Activated CD8-positive, alpha-beta memory T cell treated with anti-CD3 and anti-CD28 coated beads, Interleukin-2, amount 50 U/mL, for 1 hour (primary cell): Measurements from ENCODE around the gene EYA2.
"Not testable (repeated sequence)": the region's sequence is repeated elsewhere in the genome, so short reads cannot be mapped to it uniquely, and the experiment has no call there.

Source experiments
- DNase-seq: peaks from one replicate; pipeline ENCODE4 v3.0.0-alpha.2; 2020; ENCODE audit errors: extremely low read depth

The EYA2 gene

DNA sequence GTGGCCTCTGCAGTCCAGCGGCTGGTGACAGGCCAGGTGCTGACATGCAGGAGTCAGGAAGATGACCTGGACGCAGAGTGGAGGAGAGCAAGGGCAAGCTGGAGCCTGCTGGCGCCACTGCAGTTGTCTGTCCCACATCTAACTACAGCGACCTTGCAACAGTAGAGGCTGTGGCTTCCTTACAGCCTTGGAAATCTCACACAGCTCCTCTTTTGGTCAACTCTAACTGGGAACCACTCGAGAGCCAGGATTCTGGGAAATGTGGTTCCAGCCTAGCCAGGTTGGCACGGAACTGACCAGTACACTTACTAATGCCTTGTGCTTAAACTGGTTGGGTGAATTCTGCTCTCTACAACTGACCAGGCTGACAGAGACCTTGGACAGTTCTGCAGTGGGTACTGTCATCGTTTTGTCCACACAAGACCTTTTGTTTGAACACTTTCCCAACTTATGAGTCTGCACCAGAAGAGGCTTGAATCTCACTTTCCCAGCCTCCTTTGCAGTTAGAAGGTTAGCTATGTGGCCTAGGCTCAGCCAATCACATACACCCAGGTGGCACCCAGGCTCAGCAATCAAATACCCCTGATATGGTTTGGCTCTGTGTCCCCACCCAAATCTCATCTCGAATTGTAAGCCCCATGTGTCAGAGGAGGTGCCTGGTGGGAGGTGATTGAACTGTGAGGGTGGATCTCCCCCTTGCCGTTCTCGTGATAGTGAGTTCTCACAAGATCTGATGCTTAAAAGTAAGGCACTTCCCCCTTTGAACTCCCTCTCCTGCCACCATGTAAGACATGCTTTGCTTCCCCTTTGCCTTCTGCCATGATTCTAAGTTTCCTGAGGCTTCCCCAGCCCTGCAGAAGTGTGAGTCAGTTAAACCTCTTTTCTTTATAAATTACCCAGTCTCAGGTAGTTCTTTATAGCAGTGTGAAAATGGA, 308.4 kb downstream of the EYA2 start:
- DNase-seq: no peak

DNA sequence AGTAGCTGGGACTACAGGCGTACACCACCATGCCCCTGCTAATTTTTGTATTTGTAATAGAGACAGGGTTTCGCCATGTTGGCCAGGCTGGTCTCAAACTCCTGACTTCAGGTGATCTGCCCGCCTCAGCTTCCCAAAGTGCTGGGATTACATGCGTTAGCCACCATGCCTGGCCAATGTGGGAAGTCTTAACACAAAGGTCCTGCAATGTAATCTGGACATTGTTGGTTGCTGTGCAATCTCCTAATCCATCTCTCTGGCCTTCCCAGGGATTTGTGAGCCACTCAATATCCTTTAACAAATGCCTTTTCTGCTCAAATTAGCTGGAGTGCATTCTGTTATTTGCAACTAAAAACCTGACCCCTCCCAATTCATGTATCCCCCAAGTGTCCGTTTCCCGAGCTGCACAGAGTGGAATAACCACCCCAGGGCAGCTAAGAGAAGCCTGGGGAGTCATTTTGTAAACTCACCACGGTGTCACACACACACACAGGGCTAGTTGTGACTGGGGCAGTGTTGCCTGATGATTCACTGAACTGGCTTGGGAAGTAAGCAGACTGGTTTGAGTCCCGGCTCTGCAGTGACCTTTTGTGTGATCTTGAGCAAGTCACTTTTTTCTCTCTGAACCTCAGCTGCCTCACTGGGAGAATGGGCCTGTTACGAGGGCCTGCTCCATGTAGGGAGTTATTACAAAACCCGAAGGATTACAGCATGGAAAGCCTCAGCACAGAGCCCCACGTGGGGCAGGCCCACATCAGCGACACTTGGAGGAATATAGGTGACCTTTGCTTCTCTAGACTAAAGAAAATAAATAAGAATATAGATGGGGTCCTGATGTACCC, 309.6 kb downstream of the EYA2 start:
- DNase-seq: no peak

DNA sequence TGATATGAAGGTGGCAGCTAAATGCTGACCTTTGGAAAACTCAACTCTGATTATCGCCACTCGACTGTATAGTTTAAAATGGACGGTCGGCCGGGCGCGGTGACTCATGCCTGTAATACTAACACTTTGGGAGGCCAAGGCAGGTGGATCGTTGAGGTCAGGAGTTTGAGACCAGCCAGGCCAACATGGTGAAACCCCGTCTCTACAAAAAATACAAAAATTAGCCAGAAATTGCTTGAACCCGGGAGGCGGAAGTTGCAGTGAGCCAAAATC, 310.1 kb downstream of the EYA2 start:
- DNase-seq: not testable (repeated sequence)

DNA sequence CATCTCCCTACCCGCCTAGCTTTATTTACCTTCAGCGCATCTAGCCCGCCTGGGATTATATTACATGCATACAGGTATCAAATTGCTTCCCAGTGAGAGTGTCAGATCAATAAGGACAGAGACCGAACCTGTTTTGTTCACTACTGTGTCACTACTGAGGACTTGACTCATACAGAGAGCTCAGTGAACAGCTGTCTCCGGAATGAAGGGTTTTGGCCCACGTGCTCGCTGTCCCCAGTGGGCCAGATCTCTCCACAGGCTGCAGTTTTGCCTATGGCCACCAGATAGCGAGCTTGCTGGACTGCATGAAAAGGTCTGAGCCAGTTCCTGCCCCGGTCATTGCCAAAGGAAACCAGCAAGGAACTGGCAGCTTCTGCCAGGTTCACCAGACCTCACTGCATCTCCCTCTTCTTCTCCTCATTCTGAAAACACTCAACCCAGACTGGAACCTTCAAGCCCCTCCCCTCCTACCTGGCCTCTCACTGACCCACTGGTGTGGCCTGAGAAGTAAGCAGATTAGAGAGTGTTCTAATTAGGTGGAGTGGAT, 311.0 kb downstream of the EYA2 start:
- DNase-seq: no peak

DNA sequence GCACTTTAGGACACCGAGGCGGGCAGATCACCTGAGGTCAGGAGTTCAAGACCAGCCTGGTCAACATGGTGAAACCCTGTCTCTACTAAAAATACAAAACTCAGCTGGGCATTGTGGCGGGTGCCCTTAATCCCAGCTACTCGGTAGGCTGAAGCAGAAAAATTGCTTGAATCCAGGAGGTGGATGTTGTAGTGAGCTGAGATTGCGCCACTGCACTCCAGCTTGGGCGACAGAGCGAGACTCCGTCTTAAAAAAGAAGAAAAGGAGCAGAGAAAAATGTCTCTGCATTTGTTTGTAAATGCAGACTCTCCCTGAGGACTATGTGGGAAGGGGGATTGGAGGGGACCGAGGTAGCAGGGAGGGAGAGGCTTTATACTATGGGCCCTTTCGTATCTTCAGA, 311.9 kb downstream of the EYA2 start:
- not testable (repeated sequence) for DNase-seq

DNA sequence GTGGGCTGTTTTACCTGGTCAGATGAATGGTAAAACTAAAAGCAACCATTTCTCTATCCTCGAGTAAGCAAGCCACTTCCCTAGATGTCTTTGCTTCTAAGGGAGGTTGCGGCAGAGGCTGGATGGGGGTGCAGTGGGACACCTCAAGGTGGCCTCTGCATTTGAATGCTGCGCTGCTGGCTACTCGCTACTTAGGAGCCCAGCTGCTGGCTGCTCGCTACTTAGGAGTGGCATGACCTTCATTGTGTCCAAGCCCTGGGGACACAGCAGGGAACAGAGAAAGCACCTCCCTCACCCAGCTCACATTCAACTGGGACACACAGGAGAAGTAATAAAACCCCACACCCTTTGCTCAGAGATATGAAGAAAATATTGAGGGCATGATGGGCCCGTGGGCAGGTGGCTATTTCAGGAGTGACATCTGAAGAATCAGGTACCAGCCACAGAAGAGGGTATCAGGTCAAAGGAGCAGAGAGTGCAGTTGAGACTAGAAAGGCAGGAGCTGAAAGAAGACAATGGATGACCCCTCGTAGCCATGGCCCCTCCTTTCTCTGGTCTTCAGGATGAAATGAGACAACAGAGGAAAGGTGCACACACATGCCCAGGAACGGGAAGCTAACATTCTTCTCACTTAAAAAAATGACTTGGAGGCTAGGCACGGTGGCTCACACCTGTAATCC, 312.5 kb downstream of the EYA2 start:
- no peak for DNase-seq

DNA sequence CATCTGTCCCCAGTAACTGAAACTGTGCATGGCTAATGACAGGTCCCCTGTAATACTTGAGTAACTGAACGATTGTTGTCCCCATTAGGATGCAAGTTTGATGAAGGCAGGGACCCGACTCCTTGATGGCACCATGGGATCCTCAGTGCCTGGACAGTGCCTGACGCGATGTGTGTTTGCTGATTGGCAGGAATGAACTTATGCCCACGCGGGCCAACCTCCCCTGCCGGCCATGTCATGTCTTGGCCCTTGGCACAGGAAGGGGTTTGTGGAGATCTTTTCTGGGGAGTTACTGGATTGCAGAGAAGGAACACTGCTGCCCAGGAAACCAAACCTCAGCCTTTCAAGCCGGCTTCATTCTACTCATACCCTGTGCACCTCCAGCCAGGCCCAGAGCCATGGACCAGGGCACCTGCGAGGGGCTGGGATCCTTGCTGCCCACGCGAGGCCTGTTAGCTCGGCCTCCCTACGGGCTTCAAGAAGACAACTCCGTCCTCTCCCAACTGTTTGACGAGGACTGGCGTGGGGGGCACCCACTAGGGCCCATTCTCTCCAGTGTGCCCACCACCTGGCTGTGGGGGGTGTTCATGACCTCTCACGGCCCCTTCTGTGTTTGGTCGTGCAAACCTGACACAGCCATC, 314.0 kb downstream of the EYA2 start:
- no peak for DNase-seq

DNA sequence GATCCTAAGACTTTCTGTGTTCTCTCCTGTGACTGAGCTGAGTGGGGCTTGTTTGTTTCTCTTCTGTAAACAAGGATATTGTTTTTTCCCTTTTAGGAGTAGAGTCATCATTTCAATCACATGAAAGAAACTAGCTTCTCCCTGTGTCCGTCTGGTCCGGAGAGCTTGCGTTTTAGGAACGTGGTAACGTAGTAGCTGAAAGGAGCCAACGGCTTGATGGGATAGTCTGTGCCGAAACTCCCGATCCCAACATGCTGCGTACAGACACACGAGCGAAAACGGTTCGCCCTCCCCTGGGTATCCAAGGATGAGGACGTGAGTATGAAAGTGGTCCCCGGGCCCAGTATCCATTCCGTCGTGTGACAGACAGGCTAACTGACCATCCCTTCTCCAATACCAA, 315.3 kb downstream of the EYA2 start:
- DNase-seq: no peak

DNA sequence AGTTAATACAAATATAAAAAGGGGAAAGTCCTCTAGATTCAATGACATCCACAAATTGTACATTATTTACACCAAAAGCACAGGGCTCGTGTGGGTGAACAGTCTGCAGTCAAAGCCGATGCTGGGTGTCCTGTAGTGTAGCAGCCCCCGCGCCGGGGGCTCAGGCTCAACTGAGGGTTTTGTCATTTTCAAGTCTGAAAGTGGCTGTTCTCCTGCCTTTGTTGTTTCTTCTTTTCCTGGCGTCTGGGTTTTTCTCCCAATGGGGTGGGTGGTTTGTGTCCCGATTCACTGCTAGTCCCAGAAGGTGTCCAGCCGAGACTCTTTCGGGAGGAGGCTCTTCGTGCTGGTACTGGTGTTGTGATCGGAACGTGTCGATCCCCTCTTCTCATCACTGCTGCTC, 315.8 kb downstream of the EYA2 start:
- DNase-seq: no peak

DNA sequence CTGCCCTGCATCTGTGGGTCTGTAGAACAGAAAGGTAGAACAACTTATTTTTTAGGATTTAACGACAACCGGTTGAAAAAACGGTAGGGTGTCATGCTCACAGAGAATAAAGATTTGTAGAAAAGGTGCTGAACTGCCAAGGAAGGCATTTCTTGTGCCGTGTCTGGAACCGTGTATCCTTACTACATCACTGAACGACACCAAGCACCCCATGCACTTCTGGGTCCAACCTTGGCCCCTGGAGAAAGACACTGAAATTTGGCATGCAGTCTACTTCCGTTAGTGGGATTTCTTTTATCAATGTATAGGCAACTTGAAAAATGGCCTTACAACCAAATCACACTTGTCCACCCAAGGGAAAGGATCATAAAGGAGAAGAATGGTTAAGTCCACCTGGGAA, 316.4 kb downstream of the EYA2 start:
- DNase-seq: no peak

DNA sequence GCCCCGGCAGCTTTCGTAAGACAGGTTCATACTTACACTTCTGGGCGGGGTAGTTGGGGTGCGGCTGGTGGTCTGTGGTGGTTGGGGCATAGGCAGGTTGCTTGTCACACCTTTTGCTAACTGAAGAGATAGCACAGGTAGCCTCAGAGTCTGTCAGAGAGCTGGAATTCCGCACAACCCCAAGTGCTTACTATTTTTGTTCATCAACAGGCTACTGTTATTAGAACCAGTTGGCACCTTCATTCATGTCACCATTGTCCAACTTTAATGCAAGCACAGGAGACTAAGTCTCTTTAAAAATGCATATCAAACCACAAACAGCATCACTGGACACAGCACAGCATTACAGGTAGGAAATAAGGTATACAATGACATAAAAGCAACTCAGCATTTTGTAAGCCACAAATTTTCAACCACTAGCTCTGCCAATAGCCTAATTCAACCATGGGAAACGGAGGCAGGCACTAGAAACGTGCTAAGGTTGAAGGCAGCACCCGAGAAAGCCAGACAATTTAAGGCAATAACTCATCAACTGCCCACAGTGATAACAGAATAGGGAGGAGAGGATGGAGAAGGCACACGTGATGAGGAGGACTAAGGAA, 318.1 kb downstream of the EYA2 start:
- DNase-seq: no peak

DNA sequence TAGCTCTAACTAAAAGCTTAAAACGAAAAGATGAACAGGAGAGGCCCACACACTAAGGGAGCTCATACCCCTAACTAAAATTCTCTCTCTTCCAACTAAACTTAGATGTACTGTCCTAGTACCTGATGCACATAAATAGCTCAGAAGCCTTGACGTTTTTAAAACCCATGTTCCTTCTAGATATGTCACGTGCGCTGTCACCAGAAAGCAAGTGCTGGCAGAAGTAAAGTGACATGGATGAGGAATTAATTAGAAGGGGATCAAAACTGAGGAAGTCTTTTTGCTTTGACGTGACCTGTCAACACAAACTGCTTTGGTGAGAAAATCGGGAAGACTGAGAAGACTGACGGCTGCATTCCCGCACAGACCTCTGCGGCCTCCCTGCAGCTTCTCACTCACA, 319.3 kb downstream of the EYA2 start:
- DNase-seq: no peak

DNA sequence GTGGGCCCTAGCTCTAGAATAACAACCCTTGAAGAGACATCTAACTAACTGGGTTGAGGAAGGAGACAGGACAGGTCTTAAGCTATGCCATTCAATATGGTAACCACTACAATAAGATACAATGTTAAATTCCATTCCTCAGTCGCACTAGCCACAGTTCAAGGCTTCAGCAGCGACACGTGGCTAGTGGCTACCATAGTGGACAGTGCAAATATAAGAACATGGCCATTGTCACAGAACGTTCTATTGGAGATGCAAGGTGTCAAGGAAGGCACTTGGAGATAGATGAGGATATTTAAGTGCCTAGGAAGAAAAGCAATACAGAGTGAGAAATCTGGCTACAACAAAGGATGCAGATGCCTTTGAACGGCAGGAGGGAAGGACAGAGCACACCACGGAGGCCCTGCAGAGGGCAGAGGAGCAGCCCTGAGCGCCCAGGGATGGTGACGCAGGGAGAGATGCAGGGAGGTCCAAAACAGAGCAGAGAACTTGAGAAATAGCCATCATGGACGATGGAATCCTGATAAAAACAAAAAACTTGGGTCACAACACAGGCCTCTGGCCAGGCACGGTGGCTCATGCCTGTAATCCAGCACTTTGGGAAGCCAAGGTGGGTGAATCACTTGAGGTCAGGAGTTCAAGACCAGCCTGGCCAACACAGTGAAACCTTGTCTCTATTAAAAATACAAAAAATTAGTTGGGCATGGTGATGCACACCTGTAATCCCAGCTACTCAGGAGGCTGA, 321.2 kb downstream of the EYA2 start:
- DNase-seq: no peak

DNA sequence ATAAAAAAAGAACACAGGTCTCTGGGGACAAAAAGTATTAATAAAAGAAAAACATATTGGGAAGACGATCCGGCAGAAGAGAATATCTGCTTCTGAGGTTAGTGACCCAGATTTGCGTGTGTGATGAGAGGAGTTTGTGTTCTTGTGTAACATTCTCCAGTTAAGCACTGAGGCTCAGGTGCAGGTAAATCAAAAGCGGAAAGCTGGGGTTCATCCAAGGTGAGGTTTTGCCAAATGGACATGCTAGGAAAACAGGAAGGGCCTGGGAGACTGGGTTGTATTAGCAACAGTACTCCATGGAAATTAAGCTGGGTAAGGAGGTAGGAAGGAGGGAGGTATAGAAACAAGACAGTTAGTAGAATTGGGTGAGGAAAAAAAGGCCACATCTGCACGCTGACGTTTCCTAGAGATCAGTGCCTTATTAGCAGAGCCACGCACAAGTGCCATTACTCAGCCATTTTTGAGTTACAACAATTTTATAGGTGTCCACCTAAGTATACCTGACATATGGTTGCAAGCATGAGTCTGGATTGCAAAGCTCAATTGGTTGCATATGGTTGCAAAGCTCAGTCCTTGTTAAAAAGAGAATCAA, 322.3 kb downstream of the EYA2 start:
- no peak for DNase-seq

DNA sequence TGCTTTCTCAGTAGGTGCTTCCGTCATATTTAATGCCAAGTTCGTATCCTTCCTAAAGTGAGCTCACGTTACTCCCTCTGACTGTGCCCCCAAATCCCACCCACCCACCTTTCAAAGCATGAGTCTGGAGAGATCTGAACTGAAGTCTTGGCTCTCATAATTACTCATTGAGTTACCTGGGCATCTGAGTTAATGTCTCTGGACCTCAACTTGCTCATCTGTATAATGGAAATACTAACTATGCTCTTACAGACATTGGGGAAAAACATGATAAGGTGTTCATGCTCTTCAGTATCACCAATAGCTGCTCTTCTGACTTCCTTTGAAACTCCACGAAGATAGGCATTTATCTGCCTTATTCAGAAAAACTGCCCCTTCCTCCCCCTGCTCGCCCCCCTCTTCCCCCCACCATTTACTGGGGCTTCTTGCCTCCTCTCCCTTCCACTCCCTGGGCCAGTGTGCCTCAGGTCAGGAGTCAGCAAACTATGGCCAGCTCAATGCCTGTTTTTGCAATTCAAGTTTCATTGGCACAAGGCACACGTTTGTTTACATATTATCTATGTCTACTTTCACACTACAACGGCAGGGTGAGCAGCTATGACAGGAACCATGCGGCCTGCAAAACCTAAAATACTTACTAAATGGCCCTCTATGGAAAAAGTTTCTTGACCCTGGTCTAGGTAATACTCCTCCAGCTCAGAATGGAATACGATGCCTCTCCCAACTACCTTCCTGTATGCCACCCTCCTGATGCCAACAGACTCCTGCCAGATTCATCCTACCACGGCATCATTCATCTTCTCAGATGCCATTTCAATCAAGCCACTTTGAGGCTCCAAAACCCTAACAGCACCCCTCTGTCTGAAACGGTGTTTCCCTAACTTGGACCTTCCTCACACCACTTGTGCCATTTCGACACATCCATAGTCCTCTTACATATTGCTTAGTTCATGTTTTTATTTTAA, 323.1 kb downstream of the EYA2 start:
- DNase-seq: no peak

DNA sequence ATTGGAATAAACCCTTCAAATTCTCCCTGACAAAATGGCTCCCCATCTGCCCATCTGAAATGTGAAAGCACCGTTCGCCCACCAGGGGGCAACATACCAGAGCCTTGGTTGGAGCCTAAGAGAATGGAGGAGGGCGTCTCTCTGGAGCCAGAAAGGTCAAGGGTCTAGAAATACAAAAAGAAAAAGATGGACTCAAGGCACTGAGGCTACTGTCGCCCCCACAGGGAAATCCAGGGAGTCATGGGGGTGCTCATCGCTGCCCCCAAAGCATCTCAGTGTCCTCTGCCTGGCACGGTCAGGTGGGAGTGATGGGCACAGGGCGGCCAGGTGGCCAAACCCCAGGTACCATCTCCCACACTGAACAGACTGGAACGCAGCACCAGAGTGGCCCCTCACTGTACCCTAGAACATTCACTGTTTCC, 325.5 kb downstream of the EYA2 start:
- DNase-seq: no peak

DNA sequence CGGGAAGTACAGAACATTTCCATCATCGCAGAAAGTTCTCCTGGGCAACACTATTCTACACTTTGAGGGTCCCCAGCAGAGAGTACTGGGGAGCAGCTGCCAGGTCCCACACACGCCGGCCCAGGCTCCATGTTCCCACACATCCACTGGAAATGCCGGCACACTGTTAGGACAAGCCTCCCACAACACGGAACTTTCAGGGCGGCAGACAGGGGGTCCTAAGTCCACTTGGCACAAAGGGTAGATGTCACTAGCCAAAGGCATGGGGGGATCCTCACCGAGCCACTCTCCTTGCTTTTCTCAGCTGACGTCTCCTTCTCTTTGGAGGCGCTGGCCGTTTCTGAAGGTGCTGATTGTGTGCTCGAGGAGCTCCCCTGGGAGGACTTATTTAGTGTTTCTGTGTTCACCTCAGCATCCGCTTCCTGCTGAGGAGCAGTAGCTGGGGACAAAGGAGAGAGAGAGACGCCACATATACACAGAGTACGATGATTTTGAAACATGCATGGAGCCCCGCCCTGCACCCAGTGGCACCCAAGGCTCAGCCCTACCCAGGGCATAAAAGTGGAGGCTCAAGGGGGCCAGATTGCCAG, 326.5 kb downstream of the EYA2 start:
- DNase-seq: no peak

DNA sequence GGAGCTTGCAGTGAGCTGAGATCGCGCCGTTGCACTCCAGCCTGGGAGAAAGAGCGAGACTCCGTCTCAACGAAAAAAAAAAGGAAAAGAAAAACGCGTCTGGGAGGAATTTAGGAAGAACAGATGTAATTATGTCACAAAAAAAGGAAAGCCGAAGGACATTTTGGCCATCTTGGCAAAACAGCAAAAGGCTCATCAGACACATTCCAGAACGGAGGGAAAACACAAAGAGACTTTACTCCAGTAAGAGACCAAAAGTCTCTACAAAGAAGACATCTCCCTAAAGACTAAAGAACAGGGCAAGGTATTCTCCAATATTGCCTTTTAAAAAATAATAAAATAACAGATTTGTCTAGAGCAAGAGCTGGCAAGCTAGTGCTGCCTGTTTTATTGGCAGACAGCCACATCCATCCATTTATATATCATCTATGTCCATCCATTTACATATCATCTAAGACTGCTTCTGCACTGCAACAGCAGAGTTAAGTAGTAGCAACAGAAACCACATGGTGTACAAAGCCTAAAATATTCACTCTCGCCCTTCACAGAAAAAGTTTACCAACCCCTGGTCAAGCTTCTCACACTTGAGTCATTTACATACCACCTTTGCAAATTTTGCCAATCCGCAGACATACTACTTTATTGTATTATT, 328.0 kb downstream of the EYA2 start:
- no peak for DNase-seq
